NCI-H1105 treated with DMSO at 0.1 percent for 48 hours (cell line): Measurements from ENCODE around the gene CCDC77.

Experiments
- DNase-seq: peaks from one replicate; lab custom pipeline; 2025; lab: John Stamatoyannopoulos, UW

The CCDC77 gene

GRCh38 chr12:452667-453210 lies 51.3 kb downstream of the CCDC77 start:
- DNase-seq = no peak

- DNase-seq = no peak
These were observed 53.4 kb downstream of the CCDC77 start for GRCh38 chr12:454833-455232.

GRCh38 chr12:455821-456220 lies 54.4 kb downstream of the CCDC77 start:
- DNase-seq = no peak

GRCh38 chr12:457676-458075 lies 56.2 kb downstream of the CCDC77 start:
- no peak for DNase-seq

GRCh38 chr12:459050-459429 lies 57.6 kb downstream of the CCDC77 start:
- DNase-seq = no peak

GRCh38 chr12:459430-460258 lies 58.2 kb downstream of the CCDC77 start, which contains the start of gene B4GALNT3:
Gene B4GALNT3 (plus strand): TSS chr12:459939. CDS start chr12:460377, 438 bp downstream.
- DNase-seq = peak; percentile 74

GRCh38 chr12:460261-461230 lies 59.1 kb downstream of the CCDC77 start:
- no peak for DNase-seq

GRCh38 chr12:461425-461824 lies 60.0 kb downstream of the CCDC77 start:
- no peak for DNase-seq

GRCh38 chr12:462936-463705 lies 61.7 kb downstream of the CCDC77 start:
- peak; percentile 36 for DNase-seq

- DNase-seq = no peak
These were observed 63.2 kb downstream of the CCDC77 start for GRCh38 chr12:464484-465267.

GRCh38 chr12:466039-466438 lies 64.6 kb downstream of the CCDC77 start:
- DNase-seq = no peak

- no peak for DNase-seq
These were observed 65.3 kb downstream of the CCDC77 start for GRCh38 chr12:466762-467161.

- no peak for DNase-seq
These were observed 66.1 kb downstream of the CCDC77 start for GRCh38 chr12:467591-467990.

- DNase-seq = no peak
These were observed 67.4 kb downstream of the CCDC77 start for GRCh38 chr12:468671-469389.

GRCh38 chr12:470133-470532 lies 68.7 kb downstream of the CCDC77 start:
- DNase-seq = no peak

- no peak for DNase-seq
These were observed 71.8 kb downstream of the CCDC77 start for GRCh38 chr12:473198-473597.

- no peak for DNase-seq
These were observed 72.6 kb downstream of the CCDC77 start for GRCh38 chr12:473863-474577.

GRCh38 chr12:475286-475685 lies 73.8 kb downstream of the CCDC77 start:
- DNase-seq = no peak

- DNase-seq = no peak
These were observed 77.7 kb downstream of the CCDC77 start for GRCh38 chr12:479161-479560.
